Raji (cell line): ENCODE results near the gene C5AR2.

Experiments used
- POLR2A ChIP-seq: IDR thresholded peaks from 2 replicates; pipeline ENCODE4 v1.6.1; 2011; ENCODE audit warnings: low read depth, low read length, control low read depth; ENCODE audit not compliant: insufficient read depth

Gene C5AR2

DNA sequence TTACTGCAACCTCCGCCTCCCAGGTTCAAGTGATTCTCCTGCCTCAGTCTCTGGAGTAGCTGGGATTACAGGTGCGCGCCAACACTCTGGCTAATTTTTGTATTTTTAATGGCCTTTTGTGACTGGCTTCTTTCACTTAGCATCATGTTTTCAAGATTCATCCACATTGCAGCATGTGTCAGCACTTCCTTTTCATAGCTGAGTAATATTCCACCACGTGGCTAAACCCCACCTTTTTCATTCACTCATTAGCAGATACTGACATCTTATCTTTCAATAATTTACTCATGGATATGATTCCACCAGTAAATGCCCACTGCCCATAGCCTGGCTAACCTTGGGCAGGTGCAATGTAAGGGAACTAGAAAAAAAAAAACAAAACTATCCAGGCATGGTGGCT, 15.5 kb upstream of the C5AR2 start:
- no peak for TF ChIP-seq POLR2A

DNA sequence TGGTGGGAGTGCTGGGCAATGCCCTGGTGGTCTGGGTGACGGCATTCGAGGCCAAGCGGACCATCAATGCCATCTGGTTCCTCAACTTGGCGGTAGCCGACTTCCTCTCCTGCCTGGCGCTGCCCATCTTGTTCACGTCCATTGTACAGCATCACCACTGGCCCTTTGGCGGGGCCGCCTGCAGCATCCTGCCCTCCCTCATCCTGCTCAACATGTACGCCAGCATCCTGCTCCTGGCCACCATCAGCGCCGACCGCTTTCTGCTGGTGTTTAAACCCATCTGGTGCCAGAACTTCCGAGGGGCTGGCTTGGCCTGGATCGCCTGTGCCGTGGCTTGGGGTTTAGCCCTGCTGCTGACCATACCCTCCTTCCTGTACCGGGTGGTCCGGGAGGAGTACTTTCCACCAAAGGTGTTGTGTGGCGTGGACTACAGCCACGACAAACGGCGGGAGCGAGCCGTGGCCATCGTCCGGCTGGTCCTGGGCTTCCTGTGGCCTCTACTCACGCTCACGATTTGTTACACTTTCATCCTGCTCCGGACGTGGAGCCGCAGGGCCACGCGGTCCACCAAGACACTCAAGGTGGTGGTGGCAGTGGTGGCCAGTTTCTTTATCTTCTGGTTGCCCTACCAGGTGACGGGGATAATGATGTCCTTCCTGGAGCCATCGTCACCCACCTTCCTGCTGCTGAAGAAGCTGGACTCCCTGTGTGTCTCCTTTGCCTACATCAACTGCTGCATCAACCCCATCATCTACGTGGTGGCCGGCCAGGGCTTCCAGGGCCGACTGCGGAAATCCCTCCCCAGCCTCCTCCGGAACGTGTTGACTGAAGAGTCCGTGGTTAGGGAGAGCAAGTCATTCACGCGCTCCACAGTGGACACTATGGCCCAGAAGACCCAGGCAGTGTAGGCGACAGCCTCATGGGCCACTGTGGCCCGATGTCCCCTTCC, 11.8 kb upstream of the C5AR2 start:
- TF ChIP-seq POLR2A, result no peak

DNA sequence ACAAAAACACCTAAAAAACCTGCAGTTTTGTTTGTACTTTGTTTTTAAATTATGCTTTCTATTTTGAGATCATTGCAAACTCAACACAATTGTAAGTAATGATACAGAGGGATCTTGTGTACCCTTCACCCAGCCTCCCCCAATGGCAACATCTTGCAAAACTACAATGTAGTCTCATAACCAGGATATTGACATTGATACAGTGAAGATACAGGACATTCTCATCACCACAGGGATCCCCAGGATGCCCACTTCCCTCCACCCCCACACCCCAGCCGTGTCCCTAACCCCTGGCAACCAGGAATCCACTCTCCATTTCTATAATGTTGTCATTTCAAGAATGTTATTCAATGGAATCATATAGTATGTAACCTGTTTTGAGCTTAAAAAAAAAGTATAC, 10.3 kb upstream of the C5AR2 start:
- no peak for TF ChIP-seq POLR2A

DNA sequence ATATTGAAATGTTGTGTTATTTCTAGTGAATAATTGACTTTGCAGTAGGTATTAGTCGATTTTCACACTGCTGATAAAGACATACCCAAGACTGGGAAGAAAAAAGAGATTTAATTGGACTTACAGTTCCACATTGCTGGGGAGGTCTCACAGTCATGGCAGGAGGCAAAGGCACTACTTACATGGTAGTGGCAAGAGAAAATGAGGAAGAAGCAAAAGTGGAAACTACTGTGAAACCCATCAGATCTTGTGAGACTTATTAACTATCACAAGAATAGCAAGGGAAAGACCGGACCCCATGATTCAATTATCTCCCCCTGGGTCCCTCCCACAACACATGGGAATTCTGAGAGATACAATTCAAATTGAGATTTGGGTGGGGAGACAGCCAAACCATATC, 9.9 kb upstream of the C5AR2 start:
- no peak for TF ChIP-seq POLR2A

DNA sequence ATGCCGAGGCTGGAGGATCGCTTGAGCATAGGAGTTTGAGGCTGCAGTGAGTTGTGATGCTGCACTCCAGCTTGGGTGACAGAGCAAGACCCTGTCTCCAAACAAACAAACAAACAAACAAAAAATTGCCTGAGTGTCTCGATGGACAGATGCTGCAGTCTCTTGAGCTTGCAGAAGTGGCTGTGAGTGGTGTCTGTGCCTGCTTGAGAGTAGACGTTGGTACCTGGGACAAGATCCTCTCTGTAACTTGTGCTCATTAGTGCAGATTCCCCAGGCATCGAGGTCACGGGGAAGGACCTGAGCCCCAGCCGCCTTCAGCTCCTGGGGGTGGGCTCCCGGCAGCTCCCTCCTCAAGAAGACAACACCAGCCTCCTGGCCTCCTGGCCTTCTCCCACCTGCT, 8.6 kb upstream of the C5AR2 start:
- no peak for TF ChIP-seq POLR2A

DNA sequence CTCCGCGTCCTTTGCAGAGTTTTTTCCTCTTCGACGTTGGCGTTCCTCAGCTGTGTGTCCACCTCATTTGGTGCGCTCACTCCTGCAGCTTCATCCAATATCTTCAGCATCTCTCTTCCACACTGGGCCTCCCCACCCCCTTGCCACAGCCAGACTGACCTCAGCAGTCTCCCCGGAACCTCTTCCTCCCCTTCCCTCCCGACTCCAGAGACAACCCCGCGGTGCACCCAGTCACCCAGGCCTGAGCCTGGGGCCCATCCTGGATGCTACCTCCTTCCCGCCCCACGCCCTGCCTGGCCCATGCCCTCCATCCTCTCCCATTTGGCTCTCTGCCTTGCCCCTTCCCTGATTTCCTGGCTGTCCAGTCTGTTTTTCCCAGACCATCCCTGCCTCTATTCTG, 8.1 kb upstream of the C5AR2 start:
- no peak for TF ChIP-seq POLR2A

DNA sequence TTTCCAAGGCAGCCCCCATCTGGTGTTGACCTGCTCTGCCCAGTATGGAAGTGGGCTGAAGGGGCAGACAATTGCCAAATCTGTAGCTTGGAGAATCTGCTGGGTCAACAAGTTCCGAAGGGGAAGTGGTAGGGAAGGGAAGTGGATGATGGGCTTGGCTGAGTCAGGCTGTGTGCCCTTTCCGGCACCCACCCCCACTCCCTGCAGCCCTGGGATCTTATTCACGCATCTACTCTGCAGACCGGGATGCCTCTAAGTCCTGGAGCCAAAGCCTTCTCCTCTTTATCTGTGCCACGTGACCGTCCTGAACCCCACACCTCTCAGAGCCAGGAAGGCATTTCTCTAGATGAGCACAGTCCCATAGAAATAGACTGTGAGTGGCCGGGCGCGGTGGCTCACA, 7.5 kb upstream of the C5AR2 start:
- TF ChIP-seq POLR2A, result no peak

DNA sequence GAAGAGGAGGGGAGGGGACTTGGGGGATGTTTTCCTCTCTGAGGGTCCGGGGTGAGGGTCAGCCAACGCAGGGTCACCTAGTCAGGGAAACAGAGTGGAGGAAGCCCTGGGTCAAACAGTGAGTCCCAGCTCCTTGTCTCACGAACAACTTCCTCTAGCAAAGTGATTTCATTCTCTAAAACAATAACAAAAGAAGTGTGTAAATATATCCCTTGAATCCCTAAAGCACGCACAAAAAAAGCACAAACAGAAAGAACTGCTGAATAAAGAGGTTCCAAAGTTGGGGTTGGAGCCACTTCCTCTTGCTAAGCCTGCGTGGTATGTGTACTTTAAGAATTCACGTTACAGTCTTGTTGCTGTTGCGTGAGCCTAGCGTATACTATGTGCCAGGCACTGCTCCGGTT, 1.5 kb upstream of the C5AR2 start:
- TF ChIP-seq POLR2A, result no peak

DNA sequence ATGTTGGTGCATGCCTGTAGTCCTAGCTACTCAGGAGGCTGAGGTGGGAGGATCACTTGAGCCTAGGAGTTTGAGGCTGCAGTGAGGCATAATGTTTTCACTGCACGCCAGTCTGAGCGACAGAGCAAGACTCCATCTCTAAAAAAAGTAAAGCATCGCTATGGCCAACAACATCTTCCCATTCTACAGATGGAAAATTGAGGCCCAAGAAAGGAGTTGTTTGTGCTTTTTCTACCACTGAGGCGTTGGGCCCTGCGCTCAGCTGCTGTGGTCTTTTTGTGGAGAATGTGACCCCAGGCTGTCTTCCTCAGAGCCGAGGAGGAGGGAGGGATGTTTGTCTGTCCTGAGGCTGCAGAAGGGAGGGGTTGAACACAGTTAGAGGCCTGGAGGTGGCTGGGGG, 485 bp upstream of the C5AR2 start:
- no peak for TF ChIP-seq POLR2A

DNA sequence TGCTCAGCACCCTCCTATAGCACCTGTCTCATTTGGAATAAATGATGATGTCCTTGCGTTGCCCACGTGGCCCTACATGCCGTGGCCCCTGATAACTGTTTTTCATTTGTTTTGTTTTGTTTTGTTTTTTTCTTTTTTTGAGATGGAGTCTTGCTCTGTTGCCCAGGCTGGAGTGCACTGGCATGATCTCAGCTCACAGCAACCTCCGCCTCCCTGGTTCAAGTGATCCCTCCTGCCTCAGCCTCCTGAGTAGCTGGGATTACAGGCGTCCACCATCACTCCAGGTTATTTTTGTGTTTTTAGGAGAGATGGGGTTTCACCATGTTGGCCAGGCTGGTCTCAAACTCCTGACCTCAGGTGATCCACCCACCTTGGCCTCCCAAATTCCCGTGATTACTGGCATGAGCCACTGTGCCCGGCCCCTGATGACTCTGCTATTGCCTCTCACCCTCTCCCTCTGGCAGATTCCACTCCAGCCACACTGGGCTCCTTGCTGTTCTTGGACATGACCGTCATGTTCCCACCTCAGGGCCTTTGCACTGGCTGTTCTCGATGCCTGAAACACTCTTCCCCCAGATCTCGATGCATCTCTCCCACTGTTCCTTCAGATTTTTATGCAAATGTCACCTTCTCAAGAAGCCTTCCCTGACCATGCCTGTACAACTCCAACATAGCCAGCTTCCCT, 7.4 kb downstream of the C5AR2 start:
- no peak for TF ChIP-seq POLR2A

DNA sequence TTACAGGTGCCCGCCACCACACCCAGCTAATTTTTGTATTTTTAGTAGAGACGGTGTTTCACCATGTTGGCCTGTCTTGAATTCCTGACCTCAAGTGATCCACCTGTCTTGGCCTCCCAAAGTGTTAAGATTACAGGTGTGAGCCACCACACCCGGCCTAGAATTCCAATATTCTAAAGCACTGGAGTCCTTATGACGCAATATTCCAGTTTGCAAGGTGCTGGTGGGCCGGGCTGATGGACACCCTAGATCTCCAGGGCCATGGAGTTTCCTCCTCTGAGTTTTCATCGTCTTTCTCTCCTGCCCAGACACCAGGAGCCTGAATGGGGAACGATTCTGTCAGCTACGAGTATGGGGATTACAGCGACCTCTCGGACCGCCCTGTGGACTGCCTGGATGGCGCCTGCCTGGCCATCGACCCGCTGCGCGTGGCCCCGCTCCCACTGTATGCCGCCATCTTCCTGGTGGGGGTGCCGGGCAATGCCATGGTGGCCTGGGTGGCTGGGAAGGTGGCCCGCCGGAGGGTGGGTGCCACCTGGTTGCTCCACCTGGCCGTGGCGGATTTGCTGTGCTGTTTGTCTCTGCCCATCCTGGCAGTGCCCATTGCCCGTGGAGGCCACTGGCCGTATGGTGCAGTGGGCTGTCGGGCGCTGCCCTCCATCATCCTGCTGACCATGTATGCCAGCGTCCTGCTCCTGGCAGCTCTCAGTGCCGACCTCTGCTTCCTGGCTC, 8.7 kb downstream of the C5AR2 start:
- TF ChIP-seq POLR2A, result no peak

DNA sequence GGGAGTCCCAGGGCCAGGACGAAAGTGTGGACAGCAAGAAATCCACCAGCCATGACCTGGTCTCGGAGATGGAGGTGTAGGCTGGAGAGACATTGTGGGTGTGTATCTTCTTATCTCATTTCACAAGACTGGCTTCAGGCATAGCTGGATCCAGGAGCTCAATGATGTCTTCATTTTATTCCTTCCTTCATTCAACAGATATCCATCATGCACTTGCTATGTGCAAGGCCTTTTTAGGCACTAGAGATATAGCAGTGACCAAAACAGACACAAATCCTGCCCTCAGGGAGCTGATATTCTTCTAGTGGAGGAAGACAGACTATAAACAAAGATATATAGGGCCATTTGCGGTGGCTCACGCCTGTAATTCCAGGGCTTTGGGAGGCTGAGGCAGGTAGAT, 9.8 kb downstream of the C5AR2 start:
- TF ChIP-seq POLR2A, result no peak

DNA sequence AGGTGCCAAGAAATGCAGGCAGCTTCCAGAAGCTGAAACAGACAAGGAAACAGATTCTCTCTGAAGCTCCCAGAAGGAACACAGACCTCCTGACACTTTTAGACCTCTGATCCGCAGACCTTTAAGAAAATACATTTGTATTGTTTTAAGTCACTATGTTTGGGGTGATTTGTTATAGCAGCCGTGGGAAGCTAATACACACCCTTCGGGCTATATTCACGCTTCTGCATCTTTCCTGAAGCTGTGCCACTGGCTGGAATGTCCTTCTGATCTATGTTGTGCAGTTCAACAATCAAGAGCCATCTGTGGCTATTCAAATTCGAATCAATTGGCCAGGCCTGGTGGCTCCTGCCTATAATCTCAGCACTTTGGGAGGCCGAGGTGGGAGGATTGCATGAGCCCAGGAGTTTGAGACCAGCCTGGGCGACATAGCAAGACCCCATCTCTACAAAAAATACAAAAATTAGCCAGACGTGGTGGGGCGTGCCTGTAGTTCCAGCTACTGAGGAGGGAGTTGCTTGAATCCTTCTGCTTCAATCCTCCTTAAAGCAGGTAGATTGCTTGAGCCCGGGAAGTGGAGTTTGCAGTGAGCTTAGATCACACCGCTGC, 11.3 kb downstream of the C5AR2 start:
- TF ChIP-seq POLR2A, result no peak

DNA sequence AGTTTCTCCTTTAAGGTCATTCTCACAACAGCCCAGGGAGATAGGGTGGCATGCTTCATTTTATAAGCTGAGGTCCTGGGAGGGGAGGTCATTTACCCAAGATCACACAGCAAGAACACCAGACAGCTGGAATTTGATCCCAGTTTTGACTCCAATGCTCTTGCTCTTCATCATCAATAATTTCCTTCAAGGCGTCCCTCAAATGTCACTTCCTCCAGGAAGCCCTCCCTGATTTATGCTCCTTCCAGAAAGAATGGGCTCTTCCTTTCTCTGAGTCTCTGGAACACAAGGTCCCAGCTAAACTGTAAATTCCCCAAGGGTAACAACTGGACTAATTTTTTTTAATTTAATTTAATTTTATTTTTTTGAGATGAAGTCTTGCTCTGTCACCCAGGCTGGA, 12.4 kb downstream of the C5AR2 start:
- no peak for TF ChIP-seq POLR2A
